ENCODE results near the gene DNER. TPM values are rescaled to one million over a fixed set of nuclear protein-coding genes. Genes with fewer than 3 reads are reported as not detected.

Gene DNER
- total RNA-seq, 1 experiment from 2014 or later = 0.28 TPM

DNA sequence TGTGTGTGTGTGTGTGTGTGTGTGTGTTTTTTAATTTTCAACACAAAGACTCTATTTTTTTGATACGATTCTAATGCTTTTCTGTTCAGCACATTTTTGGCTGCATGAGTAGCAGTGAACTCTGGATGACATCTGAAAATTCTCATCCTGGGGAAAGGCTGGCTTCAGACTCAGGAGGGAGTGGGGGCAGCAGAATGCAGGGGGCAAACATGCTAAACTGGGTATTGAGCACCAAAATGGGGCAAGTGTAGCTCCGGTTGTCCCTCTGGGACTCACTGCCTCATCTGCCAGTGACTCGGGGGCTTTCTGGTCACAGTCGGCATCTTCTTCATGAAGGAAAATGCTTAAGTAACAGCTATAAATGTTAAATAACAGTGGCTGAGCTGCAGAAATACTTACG lies 326.5 kb downstream of the DNER start:
- Histone ChIP-seq H3K4me2 (no peak overlapping the region), H4K20me1 (ENCODE audit: insufficient read depth) (no peaks in the 10 kb centered on the region), H3K4me3 (no peak overlapping the region), H3K9me3 (ENCODE audit: insufficient read depth, low read depth) (no peaks in the 10 kb centered on the region), H3K27me3 (ENCODE audit: insufficient read depth, low read depth) (no peaks in the 10 kb centered on the region), H3K27ac (no peak overlapping the region), H3K79me2 (ENCODE audit: low read depth) (no peaks in the 10 kb centered on the region), H3F3A (ENCODE audit: insufficient read depth, low read depth) (no peaks in the 10 kb centered on the region), H3K36me3 (ENCODE audit: low read depth) (no peaks in the 10 kb centered on the region), H3K4me1 (replicated peaks; ENCODE audit: insufficient read depth) (no peaks in the 10 kb centered on the region), H3K9me2 (ENCODE audit: insufficient read depth) (no peaks in the 10 kb centered on the region), H2AFZ (no peak overlapping the region)
- no TSS peak for BruUV-seq (replicated peaks)
- ChIA-PET CTCF (no interaction called here), POLR2A (ENCODE audit: unreplicated experiment) (no interaction called here)
- intact Hi-C loops (cut with micrococcal nuclease; ENCODE audit: unreplicated experiment) = no loop called here
- no peak for DNase-seq
- no peak for TF ChIP-seq EZH2 (IDR thresholded peaks at IDR 0.05; ENCODE audit: low read depth)
- TF ChIP-seq, protein P1, sequence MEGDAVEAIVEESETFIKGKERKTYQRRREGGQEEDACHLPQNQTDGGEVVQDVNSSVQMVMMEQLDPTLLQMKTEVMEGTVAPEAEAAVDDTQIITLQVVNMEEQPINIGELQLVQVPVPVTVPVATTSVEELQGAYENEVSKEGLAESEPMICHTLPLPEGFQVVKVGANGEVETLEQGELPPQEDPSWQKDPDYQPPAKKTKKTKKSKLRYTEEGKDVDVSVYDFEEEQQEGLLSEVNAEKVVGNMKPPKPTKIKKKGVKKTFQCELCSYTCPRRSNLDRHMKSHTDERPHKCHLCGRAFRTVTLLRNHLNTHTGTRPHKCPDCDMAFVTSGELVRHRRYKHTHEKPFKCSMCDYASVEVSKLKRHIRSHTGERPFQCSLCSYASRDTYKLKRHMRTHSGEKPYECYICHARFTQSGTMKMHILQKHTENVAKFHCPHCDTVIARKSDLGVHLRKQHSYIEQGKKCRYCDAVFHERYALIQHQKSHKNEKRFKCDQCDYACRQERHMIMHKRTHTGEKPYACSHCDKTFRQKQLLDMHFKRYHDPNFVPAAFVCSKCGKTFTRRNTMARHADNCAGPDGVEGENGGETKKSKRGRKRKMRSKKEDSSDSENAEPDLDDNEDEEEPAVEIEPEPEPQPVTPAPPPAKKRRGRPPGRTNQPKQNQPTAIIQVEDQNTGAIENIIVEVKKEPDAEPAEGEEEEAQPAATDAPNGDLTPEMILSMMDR (conservative IDR thresholded peaks at IDR 0.05) = no peak

DNA sequence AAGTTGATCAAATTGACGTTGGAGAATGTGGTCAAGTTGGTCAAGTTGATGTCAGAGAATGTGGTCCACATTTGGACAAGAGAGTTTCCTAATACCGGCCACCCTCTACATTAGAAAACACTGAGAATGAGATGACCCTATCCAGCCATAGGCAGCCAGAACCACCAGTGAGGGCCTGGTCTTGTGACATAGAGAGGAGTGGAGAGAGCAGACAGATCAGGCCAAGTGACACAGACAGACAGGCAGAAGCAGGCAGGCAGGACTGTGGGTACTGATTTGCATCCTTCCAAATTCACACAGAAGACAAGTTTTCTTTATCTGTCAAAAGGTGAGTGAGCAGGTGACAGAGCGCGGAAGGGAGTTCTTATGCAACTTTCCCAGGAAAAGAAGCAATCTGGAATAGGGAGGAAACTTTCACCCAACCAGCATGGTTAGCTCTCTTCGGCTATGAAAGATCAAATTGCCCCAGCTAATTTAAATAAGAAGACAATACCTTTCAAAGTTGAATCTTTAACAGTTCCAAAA lies 334.2 kb downstream of the DNER start:
- no peaks in the 10 kb centered on the region for H3K79me2 ChIP-seq (ENCODE audit: low read depth)
- POLR2A ChIA-PET (ENCODE audit: unreplicated experiment) = no interaction called here
- no peaks in the 10 kb centered on the region for H3K4me1 ChIP-seq (replicated peaks; ENCODE audit: insufficient read depth)
- intact Hi-C loops (cut with micrococcal nuclease; ENCODE audit: unreplicated experiment) = no loop called here
- H2AFZ ChIP-seq = no peak overlapping the region
- no peak overlapping the region for H3K4me3 ChIP-seq
- no peaks in the 10 kb centered on the region for H3K36me3 ChIP-seq (ENCODE audit: low read depth)
- TF ChIP-seq, protein P1 (conservative IDR thresholded peaks at IDR 0.05) = no peak
- TF ChIP-seq EZH2 (IDR thresholded peaks at IDR 0.05; ENCODE audit: low read depth) = no peak
- no TSS peak for BruUV-seq (replicated peaks)
- no peaks in the 10 kb centered on the region for H3K27me3 ChIP-seq (ENCODE audit: insufficient read depth, low read depth)
- H3K27ac ChIP-seq = no peak overlapping the region
- no peaks in the 10 kb centered on the region for H4K20me1 ChIP-seq (ENCODE audit: insufficient read depth)
- H3F3A ChIP-seq (ENCODE audit: insufficient read depth, low read depth) = no peaks in the 10 kb centered on the region
- no peak overlapping the region for H3K4me2 ChIP-seq
- CTCF ChIA-PET = no interaction called here
- H3K9me2 ChIP-seq (ENCODE audit: insufficient read depth) = no peaks in the 10 kb centered on the region
- no peaks in the 10 kb centered on the region for H3K9me3 ChIP-seq (ENCODE audit: insufficient read depth, low read depth)
- DNase-seq = no peak

DNA sequence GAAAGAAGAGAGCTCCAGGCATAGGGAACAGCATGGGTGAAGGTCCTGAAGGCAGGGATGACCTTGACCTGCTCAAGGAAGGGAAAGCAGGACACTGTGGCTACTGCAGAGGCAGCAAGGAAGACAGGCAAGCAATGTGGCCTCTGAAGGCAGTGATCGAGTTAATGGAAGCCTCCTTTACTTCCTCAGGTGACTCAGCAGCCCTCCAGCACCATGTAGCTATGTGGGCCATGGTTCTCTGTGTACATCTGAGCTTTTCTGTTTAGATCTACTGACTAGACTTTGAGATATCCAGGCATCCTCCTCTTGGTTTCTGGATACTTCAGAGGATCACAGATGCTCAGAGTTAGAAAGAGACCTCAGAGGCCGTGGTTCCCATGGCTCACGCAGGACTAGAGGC lies 336.0 kb downstream of the DNER start:
- no TSS peak for BruUV-seq (replicated peaks)
- Histone ChIP-seq H3K27me3 (ENCODE audit: insufficient read depth, low read depth) (no peaks in the 10 kb centered on the region), H3K4me3 (no peak overlapping the region), H3K79me2 (ENCODE audit: low read depth) (no peaks in the 10 kb centered on the region), H4K20me1 (ENCODE audit: insufficient read depth) (no peaks in the 10 kb centered on the region), H3K27ac (no peak overlapping the region), H3F3A (ENCODE audit: insufficient read depth, low read depth) (no peaks in the 10 kb centered on the region), H3K4me2 (no peak overlapping the region), H2AFZ (no peak overlapping the region), H3K4me1 (replicated peaks; ENCODE audit: insufficient read depth) (no peaks in the 10 kb centered on the region), H3K9me3 (ENCODE audit: insufficient read depth, low read depth) (no peaks in the 10 kb centered on the region), H3K9me2 (ENCODE audit: insufficient read depth) (no peaks in the 10 kb centered on the region), H3K36me3 (ENCODE audit: low read depth) (no peaks in the 10 kb centered on the region)
- POLR2A ChIA-PET (ENCODE audit: unreplicated experiment) = no interaction called here
- CTCF ChIA-PET = no interaction called here
- no peak for DNase-seq
- intact Hi-C loops (cut with micrococcal nuclease; ENCODE audit: unreplicated experiment) = no loop called here
- TF ChIP-seq, protein P1 (conservative IDR thresholded peaks at IDR 0.05) = no peak
- TF ChIP-seq EZH2 (IDR thresholded peaks at IDR 0.05; ENCODE audit: low read depth) = no peak
